KMS-11 (cell line): ENCODE data around the gene SMIM41.

Experiments
- H2AFZ ChIP-seq: fragments of 200-600 bp; sonication (generic); 2 replicates; pipeline ENCODE4 v1.6.1; 2016; ENCODE audit warnings: antibody characterized with exemption, mixed run types, low read depth
- H3K27ac ChIP-seq: fragments of 200-600 bp; sonication (generic); 2 replicates; pipeline ENCODE4 v1.6.1; 2016; ENCODE audit warnings: mild to moderate bottlenecking, mixed run types
- H3K27me3 ChIP-seq: fragments of 200-600 bp; sonication (generic); 2 replicates; pipeline ENCODE4 v1.6.1; 2017; ENCODE audit warnings: mild to moderate bottlenecking, low read depth, mixed run types, moderate library complexity; ENCODE audit not compliant: insufficient read depth
- H3K36me3 ChIP-seq: fragments of 200-600 bp; sonication (generic); 2 replicates; pipeline ENCODE4 v1.6.1; 2017; ENCODE audit warnings: mild to moderate bottlenecking, mixed run types; ENCODE audit not compliant: insufficient read depth
- H3K4me1 ChIP-seq: fragments of 200-600 bp; sonication (generic); 2 replicates; pipeline ENCODE4 v1.6.1; 2016; ENCODE audit warnings: mild to moderate bottlenecking, low read depth, mixed run types; ENCODE audit not compliant: poor library complexity, severe bottlenecking
- H3K4me2 ChIP-seq: fragments of 200-600 bp; sonication (generic); 2 replicates; pipeline ENCODE4 v1.7.0; 2016; ENCODE audit warnings: mild to moderate bottlenecking, mixed run types
- H3K4me3 ChIP-seq: fragments of 200-600 bp; sonication (generic); IDR thresholded peaks from 2 replicates; pipeline ENCODE4 v1.6.1; 2017; ENCODE audit warnings: low read depth, low read length, mixed read lengths; ENCODE audit not compliant: insufficient read depth
- H3K79me2 ChIP-seq: fragments of 200-600 bp; sonication (generic); 2 replicates; pipeline ENCODE4 v1.6.1; 2016; ENCODE audit warnings: low read depth, mixed run types; ENCODE audit not compliant: insufficient read depth
- H3K9ac ChIP-seq: fragments of 200-600 bp; sonication (generic); 2 replicates; pipeline ENCODE4 v1.6.1; 2016; ENCODE audit warnings: mild to moderate bottlenecking, mixed run types
- H4K20me1 ChIP-seq: fragments of 200-600 bp; sonication (generic); 2 replicates; pipeline ENCODE4 v1.6.1; 2016; ENCODE audit warnings: mild to moderate bottlenecking, mixed run types; ENCODE audit not compliant: insufficient read depth
- CTCF ChIP-seq: fragments of 200-600 bp; sonication (generic); conservative IDR thresholded peaks from 2 replicates; pipeline ENCODE4 v1.6.1; 2017; ENCODE audit warnings: low read depth, mild to moderate bottlenecking, antibody characterized with exemption, low read length, moderate library complexity, mixed read lengths

SMIM41 gene

GRCh38 chr12:52148464-52149181 is 69.1 kb downstream of the SMIM41 start:
- no peaks in the 10 kb centered on the region for H4K20me1 ChIP-seq
- no peaks in the 10 kb centered on the region for H3K27me3 ChIP-seq
- no peak for TF ChIP-seq CTCF
- H3K4me2 ChIP-seq, result no peak overlapping the region
- no peak overlapping the region for H3K4me3 ChIP-seq
- no peak overlapping the region for H3K9ac ChIP-seq
- no peaks in the 10 kb centered on the region for H3K36me3 ChIP-seq
- no peak overlapping the region for H3K27ac ChIP-seq
- H2AFZ ChIP-seq, result no peak overlapping the region
- H3K4me1 ChIP-seq, result peaks cover 11% of the 10 kb centered on the region
- H3K79me2 ChIP-seq, result no peaks in the 10 kb centered on the region

- no peaks in the 10 kb centered on the region for H3K36me3 ChIP-seq
- H3K27me3 ChIP-seq, result no peaks in the 10 kb centered on the region
- H3K4me1 ChIP-seq, result peaks cover 11% of the 10 kb centered on the region
- no peak overlapping the region for H2AFZ ChIP-seq
- no peaks in the 10 kb centered on the region for H3K79me2 ChIP-seq
- TF ChIP-seq CTCF, result no peak
- no peaks in the 10 kb centered on the region for H4K20me1 ChIP-seq
- no peak overlapping the region for H3K4me2 ChIP-seq
- no peak overlapping the region for H3K4me3 ChIP-seq
- H3K9ac ChIP-seq, result no peak overlapping the region
- no peak overlapping the region for H3K27ac ChIP-seq
Observed at GRCh38 chr12:52149182-52149641, 69.7 kb downstream of the SMIM41 start.

- H3K4me1 ChIP-seq, result peaks cover 11% of the 10 kb centered on the region
- no peaks in the 10 kb centered on the region for H3K36me3 ChIP-seq
- H3K79me2 ChIP-seq, result no peaks in the 10 kb centered on the region
- H3K4me2 ChIP-seq, result no peak overlapping the region
- no peaks in the 10 kb centered on the region for H3K27me3 ChIP-seq
- TF ChIP-seq CTCF, result no peak
- H3K27ac ChIP-seq, result no peak overlapping the region
- H2AFZ ChIP-seq, result no peak overlapping the region
- no peak overlapping the region for H3K9ac ChIP-seq
- H4K20me1 ChIP-seq, result no peaks in the 10 kb centered on the region
- no peak overlapping the region for H3K4me3 ChIP-seq
Observed at GRCh38 chr12:52149651-52150241, 70.2 kb downstream of the SMIM41 start.

GRCh38 chr12:52151153-52151836 is 71.8 kb downstream of the SMIM41 start:
- H3K4me3 ChIP-seq, result no peak overlapping the region
- H3K36me3 ChIP-seq, result no peaks in the 10 kb centered on the region
- no peaks in the 10 kb centered on the region for H3K27me3 ChIP-seq
- peaks cover 11% of the 10 kb centered on the region for H3K4me1 ChIP-seq
- no peak overlapping the region for H3K27ac ChIP-seq
- no peak for TF ChIP-seq CTCF
- H3K4me2 ChIP-seq, result peak overlapping the region; percentile 47; the same call in 1 of the 2 replicates
- no peaks in the 10 kb centered on the region for H3K79me2 ChIP-seq
- H2AFZ ChIP-seq, result peak overlapping the region; percentile 71
- H3K9ac ChIP-seq, result no peak overlapping the region
- H4K20me1 ChIP-seq, result no peaks in the 10 kb centered on the region
